HL-60 (cell line): ENCODE measurements around the gene ADTRP.

Experiments used
- DNase-seq, 2 experiments: peaks; one replicate each; pipeline ENCODE4 v3.0.0-alpha.2; 2010 to 2020; ENCODE audit warnings: low read depth in 1 of 2, low spot score in 1 of 2
- H3K27ac ChIP-seq: fragments of 250-450 bp; sonication (Bioruptor Pico); replicated peaks from 2 replicates; pipeline ENCODE4 v1.5.1; 2020; ENCODE audit warnings: mild to moderate bottlenecking, moderate library complexity
- H3K27me3 ChIP-seq: fragments of 250-450 bp; sonication (Bioruptor Pico); 2 replicates; pipeline ENCODE4 v1.5.1; 2021; ENCODE audit warnings: mild to moderate bottlenecking, moderate library complexity; ENCODE audit not compliant: insufficient read depth, poor library complexity, severe bottlenecking
- H3K4me3 ChIP-seq: replicated peaks from 2 replicates; pipeline ENCODE4 v1.5.1; 2011; ENCODE audit warnings: mild to moderate bottlenecking, control low read depth, low read length; ENCODE audit not compliant: insufficient read depth
- CTCF ChIP-seq: IDR thresholded peaks from one replicate; pipeline ENCODE4 v1.5.1; 2011; ENCODE audit warnings: low read length, control low read depth, inconsistent platforms; ENCODE audit not compliant: insufficient read depth
- GABPA ChIP-seq: IDR thresholded peaks from 2 replicates; pipeline ENCODE4 v1.6.1; 2012; ENCODE audit warnings: low read depth
- POLR2AphosphoS5 ChIP-seq: IDR thresholded peaks from 2 replicates; pipeline ENCODE4 v1.6.1; 2012; ENCODE audit warnings: low read depth
- REST ChIP-seq: IDR thresholded peaks from 2 replicates; pipeline ENCODE4 v1.6.1; 2012; ENCODE audit warnings: low read depth; ENCODE audit not compliant: insufficient replicate concordance
- SPI1 ChIP-seq: IDR thresholded peaks from 2 replicates; pipeline ENCODE4 v1.6.1; 2012; ENCODE audit warnings: low read depth, mild to moderate bottlenecking, borderline replicate concordance

Gene ADTRP

GRCh38 chr6:11813606-11814005, 35.0 kb upstream of the ADTRP start:
- no peak for DNase-seq
- no peak for TF ChIP-seq GABPA
- TF ChIP-seq REST, result no peak
- TF ChIP-seq POLR2AphosphoS5, result no peak
- no peak for TF ChIP-seq CTCF
- no peak for TF ChIP-seq SPI1
- Histone ChIP-seq H3K27me3 (no peaks in the 10 kb centered on the region), H3K27ac (no peak overlapping the region), H3K4me3 (no peak overlapping the region)

GRCh38 chr6:11812951-11813350, 34.3 kb upstream of the ADTRP start:
- Histone ChIP-seq H3K4me3 (no peak overlapping the region), H3K27ac (no peak overlapping the region), H3K27me3 (no peaks in the 10 kb centered on the region)
- TF ChIP-seq POLR2AphosphoS5, result no peak
- TF ChIP-seq GABPA, result no peak
- no peak for TF ChIP-seq CTCF
- TF ChIP-seq SPI1, result no peak
- no peak for TF ChIP-seq REST
- DNase-seq, result no peak

- TF ChIP-seq REST (no peak), GABPA (no peak), POLR2AphosphoS5 (no peak), CTCF (no peak), SPI1 (no peak)
Observed at GRCh38 chr6:11812439-11812838, 33.8 kb upstream of the ADTRP start.

More at GRCh38 chr6:11812439-11812838, 33.8 kb upstream of the ADTRP start:
- no peak overlapping the region for H3K4me3 ChIP-seq
- H3K27ac ChIP-seq, result no peak overlapping the region
- DNase-seq, result no peak
- H3K27me3 ChIP-seq, result no peaks in the 10 kb centered on the region
